Liver (tissue), 9 donors: ENCODE measurements around the gene RGS4. TPM values are rescaled to one million over a fixed set of nuclear protein-coding genes. Genes with fewer than 3 reads are reported as not detected.

ENCODE experiments used
- DNase-seq: peaks from one replicate; pipeline ENCODE4 v3.0.0-alpha.2; 2017; ENCODE audit warnings: low spot score
- H3K27ac ChIP-seq, 2 donors: one replicate each; pipeline ENCODE4 v1.7.0; 2013; ENCODE audit warnings: inconsistent platforms in 2 of 2, low read length in 2 of 2, control low read depth in 1 of 2, low read depth in 1 of 2, mild to moderate bottlenecking in 1 of 2
- H3K27me3 ChIP-seq, 4 donors: one replicate each; pipeline versions ENCODE4 v1.6.1 to v1.7.0; 2013; ENCODE audit warnings: low read length in 3 of 4, inconsistent platforms in 1 of 4, mild to moderate bottlenecking in 1 of 4, moderate library complexity in 1 of 4; ENCODE audit not compliant: control insufficient read depth in 4 of 4, insufficient read depth in 4 of 4
- H3K36me3 ChIP-seq, 4 donors: one replicate each; pipeline versions ENCODE4 v1.6.1 to v1.7.0; 2013; ENCODE audit warnings: low read length in 3 of 4, mild to moderate bottlenecking in 3 of 4, low read depth in 1 of 4, moderate library complexity in 1 of 4; ENCODE audit not compliant: control insufficient read depth in 4 of 4, insufficient read depth in 3 of 4
- H3K4me1 ChIP-seq, 4 donors: one replicate each; pipeline versions ENCODE4 v1.6.1 to v1.7.0; 2013; ENCODE audit warnings: low read length in 3 of 4, mild to moderate bottlenecking in 3 of 4, moderate library complexity in 1 of 4; ENCODE audit not compliant: control insufficient read depth in 4 of 4, insufficient read depth in 4 of 4
- H3K4me3 ChIP-seq, 3 donors: one replicate each; pipeline versions ENCODE4 v1.6.1 to v1.7.0; 2013; ENCODE audit warnings: low read length in 3 of 3, control low read depth in 1 of 3, low read depth in 1 of 3, mild to moderate bottlenecking in 1 of 3
- H3K9ac ChIP-seq, 2 donors: one replicate each; pipeline ENCODE4 v1.7.0; 2013; ENCODE audit warnings: low read length in 2 of 2, mild to moderate bottlenecking in 2 of 2, moderate library complexity in 2 of 2, control low read depth in 1 of 2, low read depth in 1 of 2
- H3K9me3 ChIP-seq, 4 donors: one replicate each; pipeline versions ENCODE4 v1.6.1 to v1.7.0; 2013; ENCODE audit warnings: low read length in 3 of 4; ENCODE audit not compliant: control insufficient read depth in 4 of 4
- CTCF ChIP-seq: fragments of 150-350 bp; IDR thresholded peaks from 2 replicates; pipeline ENCODE4 v1.5.1; 2017; ENCODE audit warnings: improper control_type of control experiment, low read depth, low read length; ENCODE audit not compliant: missing input control
- EGR1 ChIP-seq, 2 donors: IDR thresholded peaks; 2 replicates each; pipeline ENCODE4 v1.6.1; 2016 to 2018; ENCODE audit warnings: antibody characterized with exemption in 2 of 2, low read depth in 2 of 2
- FOXA1 ChIP-seq: IDR thresholded peaks from 2 replicates; pipeline ENCODE4 v1.6.1; 2016; ENCODE audit warnings: antibody characterized with exemption
- GABPA ChIP-seq, 2 donors: IDR thresholded peaks in 1 of 2; conservative IDR thresholded peaks in 1 of 2; 2 replicates each; pipeline ENCODE4 v1.6.1; 2016; ENCODE audit warnings: antibody characterized with exemption in 2 of 2, mild to moderate bottlenecking in 1 of 2, moderate library complexity in 1 of 2
- HNF4A ChIP-seq, 2 donors: conservative IDR thresholded peaks; 2 replicates each; pipeline ENCODE4 v1.6.1; 2016; ENCODE audit warnings: antibody characterized with exemption in 2 of 2, mild to moderate bottlenecking in 2 of 2
- HNF4G ChIP-seq: IDR thresholded peaks from 2 replicates; pipeline ENCODE4 v1.6.1; 2016; ENCODE audit warnings: antibody characterized with exemption
- JUND ChIP-seq, 2 donors: IDR thresholded peaks; 2 replicates each; pipeline ENCODE4 v1.6.1; 2016; ENCODE audit warnings: antibody characterized with exemption in 2 of 2
- MAX ChIP-seq: IDR thresholded peaks from 2 replicates; pipeline ENCODE4 v1.6.1; 2016; ENCODE audit warnings: antibody characterized with exemption
- NR2F2 ChIP-seq: IDR thresholded peaks from 2 replicates; pipeline ENCODE4 v1.6.1; 2016; ENCODE audit warnings: antibody characterized with exemption
- RAD21 ChIP-seq, 2 donors: IDR thresholded peaks; 2 replicates each; pipeline ENCODE4 v1.6.1; 2016; ENCODE audit warnings: antibody characterized with exemption in 2 of 2, mild to moderate bottlenecking in 2 of 2
- REST ChIP-seq: IDR thresholded peaks from 2 replicates; pipeline ENCODE4 v1.6.1; 2016; ENCODE audit warnings: antibody characterized with exemption, mild to moderate bottlenecking
- RXRA ChIP-seq, 2 donors: IDR thresholded peaks; 2 replicates each; pipeline ENCODE4 v1.6.1; 2017 to 2018; ENCODE audit warnings: antibody characterized with exemption in 2 of 2, mild to moderate bottlenecking in 1 of 2
- SP1 ChIP-seq: IDR thresholded peaks from 2 replicates; pipeline ENCODE4 v1.6.1; 2018; ENCODE audit warnings: antibody characterized with exemption, mild to moderate bottlenecking
- TAF1 ChIP-seq: conservative IDR thresholded peaks from 2 replicates; pipeline ENCODE4 v1.6.1; 2016; ENCODE audit warnings: antibody characterized with exemption, mild to moderate bottlenecking
- YY1 ChIP-seq: IDR thresholded peaks from 2 replicates; pipeline ENCODE4 v1.6.1; 2016; ENCODE audit warnings: antibody characterized with exemption, mild to moderate bottlenecking
- ZBTB33 ChIP-seq: IDR thresholded peaks from 2 replicates; pipeline ENCODE4 v1.6.1; 2016; ENCODE audit warnings: antibody characterized with exemption
- WGBS: extraction: QIAGEN DNeasy Blood & Tissue Kit; methylation state at CpG from one replicate; pipeline ENCODE4 v1.1.7; 2013; 5-methylcytosine and 5-hydroxymethylcytosine counted together
- polyA plus RNA-seq, 2 donors: library from polyadenylated mRNA; stranded (reverse) in 1 of 2; unstranded in 1 of 2; fragments of 200-250 nt in 1 of 2; fragments of >200 nt in 1 of 2; fragmentation: Nextera tagmentation in 1 of 2; extraction: Ambion mirVana in 1 of 2; gene quantifications; one replicate each; pipeline versions ENCODE4 v1.2.1 to v1.2.3, GENCODE V29; 2013 to 2015
- total RNA-seq, 2 donors: library from RNA; depleted of rRNA; stranded (reverse); fragments of >200 nt; gene quantifications; one replicate each; pipeline ENCODE4 v1.2.3, GENCODE V29; 2014
- donor health status: healthy.
- donor health status: healthy.
- donor health status: healthy.
- donor health status: healthy.
- donor health status: healthy.

The RGS4 gene
- total and polyA plus RNA-seq, 4 donors = 0.37 to 1.4 (median 0.75) TPM

- H3K9ac ChIP-seq = no peak overlapping the region
Measured at GRCh38 chr1:163056831-163057230, 12.3 kb upstream of the RGS4 start.

GRCh38 chr1:163060343-163061007 is 8.7 kb upstream of the RGS4 start:
- H3K9ac ChIP-seq = no peak overlapping the region
- no peak overlapping the region for H3K27ac ChIP-seq
- no peaks in the 10 kb centered on the region for H3K36me3 ChIP-seq
- no peak for DNase-seq
- no peaks in the 10 kb centered on the region for H3K27me3 ChIP-seq
- no peaks in the 10 kb centered on the region for H3K4me1 ChIP-seq
- no peak overlapping the region for H3K4me3 ChIP-seq
- H3K9me3 ChIP-seq = no peaks in the 10 kb centered on the region
- TF ChIP-seq SP1 (no peak), HNF4A (conservative IDR thresholded peaks at IDR 0.05) (no peak), REST (no peak), YY1 (no peak), NR2F2 (no peak), MAX (no peak), TAF1 (no peak)
- 65% methylated on average over 1 of the region's 1 CpG for WGBS

More at GRCh38 chr1:163056831-163057230, 12.3 kb upstream of the RGS4 start:
- Histone ChIP-seq H3K27me3 (no peaks in the 10 kb centered on the region), H3K9me3 (no peaks in the 10 kb centered on the region), H3K36me3 (no peaks in the 10 kb centered on the region), H3K4me3 (no peak overlapping the region), H3K27ac (no peak overlapping the region), H3K4me1 (no peaks in the 10 kb centered on the region)
- TF ChIP-seq ZBTB33 (no peak), GABPA (IDR thresholded peaks at IDR 0.05 in 1 of 2, conservative IDR thresholded peaks at IDR 0.05 in 1 of 2) (no peak), HNF4G (no peak), NR2F2 (no peak), FOXA1 (no peak), RAD21 (IDR thresholded peaks at IDR 0.05) (no peak), EGR1 (IDR thresholded peaks at IDR 0.05; ENCODE audit: low read depth in 2 of 2) (no peak)
- DNase-seq = no peak

- peaks cover 0 to 6% (median 0%) of the 10 kb centered on the region in 4 donors for H3K27me3 ChIP-seq
- H3K4me3 ChIP-seq = no peak overlapping the region
- no peak for DNase-seq
- TF ChIP-seq ZBTB33 (no peak), TAF1 (no peak), MAX (no peak), NR2F2 (no peak), JUND (IDR thresholded peaks at IDR 0.05) (no peak), SP1 (no peak), RXRA (IDR thresholded peaks at IDR 0.05) (no peak), CTCF (no peak), HNF4G (no peak)
Measured at GRCh38 chr1:163063143-163063542, 6.0 kb upstream of the RGS4 start.

More at GRCh38 chr1:163063143-163063542, 6.0 kb upstream of the RGS4 start:
- Histone ChIP-seq H3K9ac (no peak overlapping the region), H3K36me3 (no peaks in the 10 kb centered on the region), H3K27ac (no peak overlapping the region), H3K9me3 (no peaks in the 10 kb centered on the region), H3K4me1 (no peaks in the 10 kb centered on the region)
